MM.1S (cell line): ENCODE results near the gene ZNF324.

Experiments
- DNase-seq: peaks from one replicate; pipeline ENCODE4 v3.0.0-alpha.2; 2015
- H2AFZ ChIP-seq: fragments of 300-600 bp; sonication (generic); 2 replicates; pipeline ENCODE4 v1.6.0; 2016; ENCODE audit warnings: antibody characterized with exemption, low read length
- H3F3A ChIP-seq: fragments of 300-600 bp; sonication (generic); 2 replicates; pipeline ENCODE4 v1.6.1; 2016; ENCODE audit warnings: mild to moderate bottlenecking, antibody characterized with exemption, low read length, moderate library complexity, mixed read lengths; ENCODE audit not compliant: insufficient read depth
- H3K27ac ChIP-seq: fragments of 300-600 bp; sonication (generic); 2 replicates; pipeline ENCODE4 v1.5.1; 2016; ENCODE audit warnings: mild to moderate bottlenecking, low read length
- H3K27me3 ChIP-seq: fragments of 300-600 bp; sonication (generic); replicated peaks from 2 replicates; pipeline ENCODE4 v1.6.0; 2016; ENCODE audit warnings: low read length; ENCODE audit not compliant: insufficient read depth
- H3K36me3 ChIP-seq: fragments of 300-600 bp; sonication (generic); replicated peaks from 2 replicates; pipeline ENCODE4 v1.6.1; 2016; ENCODE audit warnings: mild to moderate bottlenecking, low read length, mixed read lengths; ENCODE audit not compliant: insufficient read depth
- H3K4me1 ChIP-seq: fragments of 300-600 bp; sonication (generic); 2 replicates; pipeline ENCODE4 v1.6.1; 2016; ENCODE audit warnings: low read length, mixed read lengths
- H3K4me2 ChIP-seq: fragments of 300-600 bp; sonication (generic); 2 replicates; pipeline ENCODE4 v1.6.0; 2016; ENCODE audit warnings: low read depth, low read length
- H3K4me3 ChIP-seq: fragments of 300-600 bp; sonication (generic); 2 replicates; pipeline ENCODE4 v1.5.1; 2016; ENCODE audit warnings: low read length, mixed read lengths
- H3K79me2 ChIP-seq: fragments of 300-600 bp; sonication (generic); 2 replicates; pipeline ENCODE4 v1.6.1; 2016; ENCODE audit warnings: mixed run types, low read length, mixed read lengths
- H3K9ac ChIP-seq: fragments of 300-600 bp; sonication (generic); 2 replicates; pipeline ENCODE4 v1.6.1; 2016; ENCODE audit warnings: low read length, mixed read lengths
- H3K9me2 ChIP-seq: fragments of 300-600 bp; sonication (generic); replicated peaks from 2 replicates; pipeline ENCODE4 v1.6.1; 2016; ENCODE audit warnings: mild to moderate bottlenecking, low read length, mixed read lengths; ENCODE audit not compliant: insufficient read depth
- H3K9me3 ChIP-seq: fragments of 300-600 bp; sonication (generic); replicated peaks from 2 replicates; pipeline ENCODE4 v1.6.1; 2016; ENCODE audit warnings: mild to moderate bottlenecking, low read length, mixed read lengths; ENCODE audit not compliant: insufficient read depth
- H4K20me1 ChIP-seq: fragments of 300-600 bp; sonication (generic); 2 replicates; pipeline ENCODE4 v1.6.1; 2016; ENCODE audit warnings: mild to moderate bottlenecking, low read length, moderate library complexity, mixed read lengths; ENCODE audit not compliant: insufficient read depth
- CTCF ChIP-seq: fragments of 300-600 bp; sonication (generic); IDR thresholded peaks from 2 replicates; pipeline ENCODE4 v1.5.1; 2016; ENCODE audit warnings: antibody characterized with exemption, low read length, mixed read lengths
- EZH2 ChIP-seq: fragments of 300-600 bp; sonication (generic); optimal IDR thresholded peaks from 2 replicates; pipeline ENCODE3; 2017; ENCODE audit warnings: low read depth, mild to moderate bottlenecking, antibody characterized with exemption, low read length, mixed read lengths
- EZH2phosphoT487 ChIP-seq: fragments of 300-600 bp; sonication (generic); IDR thresholded peaks from 2 replicates; pipeline ENCODE4 v1.6.1; 2018; ENCODE audit warnings: antibody characterized with exemption, low read length

Gene ZNF324

GRCh38 chr19:58492265-58492664 lies 25.4 kb downstream of the ZNF324 start:
- Histone ChIP-seq H3K36me3 (no peaks in the 10 kb centered on the region), H3K4me3 (no peak overlapping the region), H3K4me2 (no peak overlapping the region), H3K9ac (no peak overlapping the region), H3K9me3 (no peaks in the 10 kb centered on the region; the same call in 1 of the 2 replicates), H2AFZ (no peak overlapping the region), H3K27me3 (peaks cover 13% of the 10 kb centered on the region), H3K27ac (no peak overlapping the region), H3K79me2 (no peaks in the 10 kb centered on the region), H3K9me2 (no peaks in the 10 kb centered on the region), H3F3A (no peaks in the 10 kb centered on the region), H4K20me1 (no peaks in the 10 kb centered on the region), H3K4me1 (no peaks in the 10 kb centered on the region)
- TF ChIP-seq EZH2phosphoT487, result no peak
- TF ChIP-seq EZH2, result no peak
- TF ChIP-seq CTCF, result no peak
- DNase-seq, result peak; percentile 3

GRCh38 chr19:58497634-58498170 lies 30.8 kb downstream of the ZNF324 start:
- H3K9me3 ChIP-seq, result no peaks in the 10 kb centered on the region; the same call in 1 of the 2 replicates
- no peak overlapping the region for H3K4me3 ChIP-seq
- no peaks in the 10 kb centered on the region for H3K4me1 ChIP-seq
- no peak for DNase-seq
- H3F3A ChIP-seq, result no peaks in the 10 kb centered on the region
- no peak overlapping the region for H3K27ac ChIP-seq
- no peak overlapping the region for H3K4me2 ChIP-seq
- H2AFZ ChIP-seq, result no peak overlapping the region
- no peaks in the 10 kb centered on the region for H3K79me2 ChIP-seq
- no peaks in the 10 kb centered on the region for H3K36me3 ChIP-seq
- no peak overlapping the region for H3K9ac ChIP-seq
- H3K27me3 ChIP-seq, result no peaks in the 10 kb centered on the region; the same call in 1 of the 2 replicates
- no peaks in the 10 kb centered on the region for H3K9me2 ChIP-seq
- no peak for TF ChIP-seq EZH2
- TF ChIP-seq CTCF, result no peak
- no peak for TF ChIP-seq EZH2phosphoT487
- no peaks in the 10 kb centered on the region for H4K20me1 ChIP-seq

GRCh38 chr19:58498316-58499020 lies 31.6 kb downstream of the ZNF324 start:
- Histone ChIP-seq H3K27me3 (no peaks in the 10 kb centered on the region; the same call in 1 of the 2 replicates), H3K79me2 (no peaks in the 10 kb centered on the region), H2AFZ (0 out of 2 replicates have a peak overlapping the region, but pooled peaks have one; percentile 35), H3K4me3 (no peak overlapping the region; the same call in 1 of the 2 replicates), H3K4me1 (no peaks in the 10 kb centered on the region), H3K9me3 (no peaks in the 10 kb centered on the region; the same call in 1 of the 2 replicates), H4K20me1 (no peaks in the 10 kb centered on the region), H3K27ac (no peak overlapping the region), H3K9me2 (no peaks in the 10 kb centered on the region), H3K36me3 (no peaks in the 10 kb centered on the region), H3K4me2 (peak overlapping the region; percentile 55; the same call in 1 of the 2 replicates), H3F3A (no peaks in the 10 kb centered on the region), H3K9ac (no peak overlapping the region)
- TF ChIP-seq EZH2 (no peak), CTCF (no peak), EZH2phosphoT487 (no peak)
- no peak for DNase-seq
